DMS53 (cell line): ENCODE data around the gene BTBD9.

Experiments
- DNase-seq: peaks from one replicate; lab custom pipeline; 2025; lab: John Stamatoyannopoulos, UW

Gene BTBD9

GRCh38 chr6:38194589-38194988 lies 445.1 kb downstream of the BTBD9 start:
- DNase-seq = no peak

- DNase-seq = no peak
These were observed 445.5 kb downstream of the BTBD9 start for GRCh38 chr6:38194282-38194572.

- no peak for DNase-seq
These were observed 446.0 kb downstream of the BTBD9 start for GRCh38 chr6:38193481-38194281.

- no peak for DNase-seq
These were observed 446.7 kb downstream of the BTBD9 start for GRCh38 chr6:38193051-38193450.

- no peak for DNase-seq
These were observed 447.2 kb downstream of the BTBD9 start for GRCh38 chr6:38192487-38192886.

GRCh38 chr6:38192011-38192410 lies 447.7 kb downstream of the BTBD9 start:
- DNase-seq = no peak

- no peak for DNase-seq
These were observed 448.3 kb downstream of the BTBD9 start for GRCh38 chr6:38191418-38191817.

- no peak for DNase-seq
These were observed 450.9 kb downstream of the BTBD9 start for GRCh38 chr6:38188677-38189335.

- DNase-seq = no peak
These were observed 451.7 kb downstream of the BTBD9 start for GRCh38 chr6:38187811-38188590.

- DNase-seq = no peak
These were observed 452.4 kb downstream of the BTBD9 start for GRCh38 chr6:38187325-38187724.

GRCh38 chr6:38185752-38186151 lies 454.0 kb downstream of the BTBD9 start:
- no peak for DNase-seq

- no peak for DNase-seq
These were observed 454.5 kb downstream of the BTBD9 start for GRCh38 chr6:38185244-38185643.

- no peak for DNase-seq
These were observed 455.1 kb downstream of the BTBD9 start for GRCh38 chr6:38184585-38185080.

GRCh38 chr6:38183856-38184584 lies 455.7 kb downstream of the BTBD9 start:
- no peak for DNase-seq

- no peak for DNase-seq
These were observed 457.3 kb downstream of the BTBD9 start for GRCh38 chr6:38182426-38182825.

- DNase-seq = no peak
These were observed 459.1 kb downstream of the BTBD9 start for GRCh38 chr6:38180586-38180985.

- no peak for DNase-seq
These were observed 459.8 kb downstream of the BTBD9 start for GRCh38 chr6:38179794-38180430.

- DNase-seq = no peak
These were observed 460.4 kb downstream of the BTBD9 start for GRCh38 chr6:38179300-38179699.

GRCh38 chr6:38178584-38178886 lies 461.2 kb downstream of the BTBD9 start:
- no peak for DNase-seq

- no peak for DNase-seq
These were observed 461.7 kb downstream of the BTBD9 start for GRCh38 chr6:38177882-38178583.
